ENCODE results near the gene RNF213.

- no peak for TF ChIP-seq CTCF (IDR thresholded peaks at IDR 0.05; ENCODE audit: insufficient read depth, low read length)
- no peak for TF ChIP-seq REST (IDR thresholded peaks at IDR 0.05; ENCODE audit: insufficient replicate concordance, low read depth)
Measured at GRCh38 chr17:80223142-80223815, 37.4 kb upstream of the RNF213 start.
